ENCODE measurements around the gene RYR1. TPM values are rescaled to one million over a fixed set of nuclear protein-coding genes. Genes with fewer than 3 reads are reported as not detected.
"Not testable (repeated sequence)": the region's sequence is repeated elsewhere in the genome, so short reads cannot be mapped to it uniquely, and the experiment has no call there.

The RYR1 gene
- total RNA-seq, 2 donors from 2014 or later: 0.84 to 3.3 TPM

- TF ChIP-seq, protein P1, sequence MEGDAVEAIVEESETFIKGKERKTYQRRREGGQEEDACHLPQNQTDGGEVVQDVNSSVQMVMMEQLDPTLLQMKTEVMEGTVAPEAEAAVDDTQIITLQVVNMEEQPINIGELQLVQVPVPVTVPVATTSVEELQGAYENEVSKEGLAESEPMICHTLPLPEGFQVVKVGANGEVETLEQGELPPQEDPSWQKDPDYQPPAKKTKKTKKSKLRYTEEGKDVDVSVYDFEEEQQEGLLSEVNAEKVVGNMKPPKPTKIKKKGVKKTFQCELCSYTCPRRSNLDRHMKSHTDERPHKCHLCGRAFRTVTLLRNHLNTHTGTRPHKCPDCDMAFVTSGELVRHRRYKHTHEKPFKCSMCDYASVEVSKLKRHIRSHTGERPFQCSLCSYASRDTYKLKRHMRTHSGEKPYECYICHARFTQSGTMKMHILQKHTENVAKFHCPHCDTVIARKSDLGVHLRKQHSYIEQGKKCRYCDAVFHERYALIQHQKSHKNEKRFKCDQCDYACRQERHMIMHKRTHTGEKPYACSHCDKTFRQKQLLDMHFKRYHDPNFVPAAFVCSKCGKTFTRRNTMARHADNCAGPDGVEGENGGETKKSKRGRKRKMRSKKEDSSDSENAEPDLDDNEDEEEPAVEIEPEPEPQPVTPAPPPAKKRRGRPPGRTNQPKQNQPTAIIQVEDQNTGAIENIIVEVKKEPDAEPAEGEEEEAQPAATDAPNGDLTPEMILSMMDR (conservative IDR thresholded peaks at IDR 0.05): no peak
- H3K36me3 ChIP-seq (ENCODE audit: control insufficient read depth, insufficient read depth, low read length): no peaks in the 10 kb centered on the region
- no peaks in the 10 kb centered on the region for H3K4me1 ChIP-seq (ENCODE audit: control insufficient read depth, insufficient read depth, low read length)
- H3K4me3 ChIP-seq (ENCODE audit: low read length): no peak overlapping the region
- H3K9me3 ChIP-seq (ENCODE audit: control insufficient read depth, low read length): no peaks in the 10 kb centered on the region
- Mint-ChIP-seq H3K4me3 (no peak overlapping the region), H3K9me3 (no peaks in the 10 kb centered on the region), H3K27me3 (ENCODE audit: insufficient read depth) (no peaks in the 10 kb centered on the region), H3K4me1 (peaks cover 5% of the 10 kb centered on the region), H3K36me3 (ENCODE audit: low read depth) (no peaks in the 10 kb centered on the region), H3K27ac (no peak overlapping the region)
- H3K9ac ChIP-seq (ENCODE audit: extremely low read depth, low read length, poor library complexity, severe bottlenecking): no peak overlapping the region
- 86 to 100% methylated on average over 1 to 2 of the region's 2 CpGs for WGBS, 2 experiments (ENCODE audit: insufficient coverage in 1 of 2, insufficient read length in 1 of 2)
- H3K27ac ChIP-seq (ENCODE audit: low read depth, low read length): no peak overlapping the region
- DNase-seq: no peak
- H3K27me3 ChIP-seq (ENCODE audit: control insufficient read depth, insufficient read depth, low read length, poor library complexity, severe bottlenecking): no peaks in the 10 kb centered on the region
These were observed 57.4 kb downstream of the RYR1 start for GRCh38 chr19:38490861-38491260.

DNA sequence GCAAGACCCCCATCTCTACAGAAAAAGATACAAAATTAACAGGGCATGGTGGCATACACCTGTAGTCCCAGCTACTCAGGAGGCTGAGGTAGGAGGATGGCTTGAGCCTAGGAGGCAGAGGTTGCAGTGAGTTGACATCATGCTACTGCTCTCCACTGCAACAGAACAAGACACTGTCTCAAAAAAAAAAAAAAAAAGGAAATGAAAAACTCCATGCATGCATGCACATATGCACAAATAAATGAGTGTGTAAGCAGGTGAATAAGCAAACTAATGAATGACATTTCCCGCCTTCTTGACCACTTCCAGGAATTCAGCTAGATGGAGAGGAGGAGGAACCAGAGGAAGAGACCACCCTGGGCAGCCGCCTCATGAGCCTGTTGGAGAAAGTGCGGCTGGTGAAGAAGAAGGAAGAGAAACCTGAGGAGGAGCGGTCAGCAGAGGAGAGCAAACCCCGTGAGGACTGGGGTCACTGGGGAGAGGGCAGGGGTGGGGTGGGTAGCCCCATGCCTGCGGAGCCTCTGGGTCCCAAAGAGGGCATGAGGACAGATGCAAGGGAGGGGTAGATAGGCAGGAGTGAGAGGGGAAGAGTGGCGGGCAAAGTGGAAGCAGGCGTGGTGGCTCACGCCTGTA is 58.8 kb downstream of the RYR1 start:
- H3K27ac Mint-ChIP-seq: no peak overlapping the region

DNA sequence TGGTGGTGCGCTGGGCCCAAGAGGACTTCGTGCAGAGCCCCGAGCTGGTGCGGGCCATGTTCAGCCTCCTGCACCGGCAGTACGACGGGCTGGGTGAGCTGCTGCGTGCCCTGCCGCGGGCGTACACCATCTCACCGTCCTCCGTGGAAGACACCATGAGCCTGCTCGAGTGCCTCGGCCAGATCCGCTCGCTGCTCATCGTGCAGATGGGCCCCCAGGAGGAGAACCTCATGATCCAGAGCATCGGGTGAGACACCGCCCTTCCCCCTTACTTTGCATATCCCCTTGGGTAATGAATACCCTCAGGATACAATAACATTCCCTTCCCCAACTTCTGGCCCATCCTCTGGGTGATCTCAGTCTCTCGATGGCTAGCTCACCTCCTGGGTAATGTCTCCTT is 60.9 kb downstream of the RYR1 start:
- no peak overlapping the region for H3K27ac Mint-ChIP-seq
- DNase-seq: no peak
- Histone ChIP-seq H3K4me1 (ENCODE audit: control insufficient read depth, insufficient read depth, low read length) (no peaks in the 10 kb centered on the region), H3K9me3 (ENCODE audit: control insufficient read depth, low read length) (no peaks in the 10 kb centered on the region), H3K9ac (ENCODE audit: extremely low read depth, low read length, poor library complexity, severe bottlenecking) (no peak overlapping the region), H3K27me3 (ENCODE audit: control insufficient read depth, insufficient read depth, low read length, poor library complexity, severe bottlenecking) (no peaks in the 10 kb centered on the region), H3K36me3 (ENCODE audit: control insufficient read depth, insufficient read depth, low read length) (no peaks in the 10 kb centered on the region), H3K4me3 (ENCODE audit: low read length) (no peak overlapping the region), H3K27ac (ENCODE audit: low read depth, low read length) (no peak overlapping the region)
- H3K36me3 Mint-ChIP-seq (ENCODE audit: low read depth): no peaks in the 10 kb centered on the region
- no peaks in the 10 kb centered on the region for H3K27me3 Mint-ChIP-seq (ENCODE audit: insufficient read depth)
- 91 to 92% methylated on average over 19 to 21 of the region's 21 CpGs for WGBS, 2 experiments (ENCODE audit: insufficient coverage in 1 of 2, insufficient read length in 1 of 2)
- no peak overlapping the region for H3K4me3 Mint-ChIP-seq
- H3K4me1 Mint-ChIP-seq: peaks cover 5% of the 10 kb centered on the region
- TF ChIP-seq, protein P1 (conservative IDR thresholded peaks at IDR 0.05): no peak
- no peaks in the 10 kb centered on the region for H3K9me3 Mint-ChIP-seq

More for the DNA sequence above, 58.8 kb downstream of the RYR1 start:
- Mint-ChIP-seq H3K9me3 (no peaks in the 10 kb centered on the region), H3K4me3 (no peak overlapping the region), H3K4me1 (peaks cover 5% of the 10 kb centered on the region), H3K27me3 (ENCODE audit: insufficient read depth) (no peaks in the 10 kb centered on the region), H3K36me3 (ENCODE audit: low read depth) (no peaks in the 10 kb centered on the region)
- no peak for DNase-seq
- H3K4me1 ChIP-seq (ENCODE audit: control insufficient read depth, insufficient read depth, low read length): no peaks in the 10 kb centered on the region
- H3K4me3 ChIP-seq (ENCODE audit: low read length): no peak overlapping the region
- TF ChIP-seq, protein P1 (conservative IDR thresholded peaks at IDR 0.05): no peak
- 87 to 94% methylated on average over 5 to 9 of the region's 9 CpGs for WGBS, 2 experiments (ENCODE audit: insufficient coverage in 1 of 2, insufficient read length in 1 of 2)
- H3K9ac ChIP-seq (ENCODE audit: extremely low read depth, low read length, poor library complexity, severe bottlenecking): no peak overlapping the region
- no peaks in the 10 kb centered on the region for H3K36me3 ChIP-seq (ENCODE audit: control insufficient read depth, insufficient read depth, low read length)
- H3K27me3 ChIP-seq (ENCODE audit: control insufficient read depth, insufficient read depth, low read length, poor library complexity, severe bottlenecking): no peaks in the 10 kb centered on the region
- no peaks in the 10 kb centered on the region for H3K9me3 ChIP-seq (ENCODE audit: control insufficient read depth, low read length)
- H3K27ac ChIP-seq (ENCODE audit: low read depth, low read length): no peak overlapping the region

GRCh38 chr19:38495375-38495774 is 61.9 kb downstream of the RYR1 start:
- H3K4me1 Mint-ChIP-seq; H3K27ac ChIP-seq (ENCODE audit: low read depth, low read length); H3K36me3 Mint-ChIP-seq (ENCODE audit: low read depth); H3K9me3 ChIP-seq (ENCODE audit: control insufficient read depth, low read length); H3K4me1 ChIP-seq (ENCODE audit: control insufficient read depth, insufficient read depth, low read length); H3K27ac Mint-ChIP-seq; H3K9ac ChIP-seq (ENCODE audit: extremely low read depth, low read length, poor library complexity, severe bottlenecking); H3K4me3 ChIP-seq (ENCODE audit: low read length); H3K9me3 Mint-ChIP-seq; H3K36me3 ChIP-seq (ENCODE audit: control insufficient read depth, insufficient read depth, low read length); H3K27me3 Mint-ChIP-seq (ENCODE audit: insufficient read depth); DNase-seq; H3K4me3 Mint-ChIP-seq; H3K27me3 ChIP-seq (ENCODE audit: control insufficient read depth, insufficient read depth, low read length, poor library complexity, severe bottlenecking): not testable (repeated sequence)
- 95 to 100% methylated on average over 1 to 2 of the region's 2 CpGs for WGBS, 2 experiments (ENCODE audit: insufficient coverage in 1 of 2, insufficient read length in 1 of 2)
